HG03108 (cell line): Measurements from ENCODE around the gene PARVG.

Experiments used
- ATAC-seq: cut with Tn5 transposase; IDR thresholded peaks from one replicate; pipeline ENCODE4 v1.9.1; 2021; ENCODE audit warnings: moderate library complexity; ENCODE audit not compliant: unreplicated experiment

Gene PARVG

GRCh38 chr22:44180706-44181032, at the start of gene PARVG:
PARVG (plus strand) TSS chr22:44180925; CDS start chr22:44183330, 2,405 bp downstream.
- ATAC-seq: peak; percentile 59

- no peak for ATAC-seq
Measured at GRCh38 chr22:44131412-44131811, 49.3 kb upstream of the PARVG start.

GRCh38 chr22:44131989-44132685, 48.6 kb upstream of the PARVG start:
- no peak for ATAC-seq

- ATAC-seq: no peak
Measured at GRCh38 chr22:44132724-44133123, 48.0 kb upstream of the PARVG start.

GRCh38 chr22:44133161-44133560, 47.6 kb upstream of the PARVG start:
- no peak for ATAC-seq

- ATAC-seq: no peak
Measured at GRCh38 chr22:44133901-44134571, 46.7 kb upstream of the PARVG start.

GRCh38 chr22:44136112-44136511, 44.6 kb upstream of the PARVG start:
- no peak for ATAC-seq

GRCh38 chr22:44136786-44137185, 43.9 kb upstream of the PARVG start:
- no peak for ATAC-seq

- no peak for ATAC-seq
Measured at GRCh38 chr22:44137415-44137814, 43.3 kb upstream of the PARVG start.

GRCh38 chr22:44139773-44140172, 41.0 kb upstream of the PARVG start:
- ATAC-seq: no peak

GRCh38 chr22:44142421-44143104, 38.2 kb upstream of the PARVG start:
- no peak for ATAC-seq

- ATAC-seq: no peak
Measured at GRCh38 chr22:44143105-44143474, 37.6 kb upstream of the PARVG start.

GRCh38 chr22:44143579-44143978, 37.1 kb upstream of the PARVG start:
- no peak for ATAC-seq

- no peak for ATAC-seq
Measured at GRCh38 chr22:44144046-44144569, 36.6 kb upstream of the PARVG start.

GRCh38 chr22:44145544-44145943, 35.2 kb upstream of the PARVG start:
- ATAC-seq: no peak

- ATAC-seq: no peak
Measured at GRCh38 chr22:44146088-44146861, 34.5 kb upstream of the PARVG start.

- ATAC-seq: no peak
Measured at GRCh38 chr22:44147008-44147645, 33.6 kb upstream of the PARVG start.

- no peak for ATAC-seq
Measured at GRCh38 chr22:44147821-44148574, 32.7 kb upstream of the PARVG start.

- ATAC-seq: no peak
Measured at GRCh38 chr22:44151676-44152075, 29.0 kb upstream of the PARVG start.

- no peak for ATAC-seq
Measured at GRCh38 chr22:44153710-44154109, 27.0 kb upstream of the PARVG start.
